Activated CD8-positive, alpha-beta memory T cell treated with anti-CD3 and anti-CD28 coated beads for 24 hours (primary cell): Measurements from ENCODE around the gene CDKAL1.

Source experiments
- DNase-seq: peaks from one replicate; pipeline ENCODE4 v3.0.0-alpha.2; 2020

CDKAL1 gene

GRCh38 chr6:21277601-21278374, 743.5 kb downstream of the CDKAL1 start:
- DNase-seq: no peak

- DNase-seq: no peak
Observed at GRCh38 chr6:21278375-21278745, 744.1 kb downstream of the CDKAL1 start.

GRCh38 chr6:21279619-21280018, 745.4 kb downstream of the CDKAL1 start:
- DNase-seq: no peak

- no peak for DNase-seq
Observed at GRCh38 chr6:21281366-21281765, 747.1 kb downstream of the CDKAL1 start.
